ENCODE data around the gene RILPL2.
"Not testable (repeated sequence)": the region's sequence is repeated elsewhere in the genome, so short reads cannot be mapped to it uniquely, and the experiment has no call there.

The RILPL2 gene

DNA sequence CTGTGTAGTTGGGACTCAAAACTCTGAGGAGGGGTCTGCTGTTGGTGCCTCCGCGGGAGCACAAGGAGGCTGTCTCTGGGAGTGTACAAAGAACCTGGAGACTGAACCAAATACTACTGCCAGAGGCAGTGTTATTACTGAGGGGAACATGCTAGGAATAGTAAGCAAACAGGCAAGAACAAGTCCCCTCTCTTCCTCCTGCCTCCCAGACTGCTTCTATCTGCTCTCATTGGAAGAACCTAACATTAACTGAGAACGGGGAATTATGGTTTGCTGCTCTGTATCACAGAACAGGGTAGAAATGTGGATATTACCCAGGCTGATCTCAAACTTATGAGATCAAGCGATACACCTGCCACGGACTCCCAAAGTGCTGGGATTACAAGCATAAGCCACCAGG lies 57.1 kb downstream of the RILPL2 start:
- no peak for DNase-seq (ENCODE audit: low read depth)

DNA sequence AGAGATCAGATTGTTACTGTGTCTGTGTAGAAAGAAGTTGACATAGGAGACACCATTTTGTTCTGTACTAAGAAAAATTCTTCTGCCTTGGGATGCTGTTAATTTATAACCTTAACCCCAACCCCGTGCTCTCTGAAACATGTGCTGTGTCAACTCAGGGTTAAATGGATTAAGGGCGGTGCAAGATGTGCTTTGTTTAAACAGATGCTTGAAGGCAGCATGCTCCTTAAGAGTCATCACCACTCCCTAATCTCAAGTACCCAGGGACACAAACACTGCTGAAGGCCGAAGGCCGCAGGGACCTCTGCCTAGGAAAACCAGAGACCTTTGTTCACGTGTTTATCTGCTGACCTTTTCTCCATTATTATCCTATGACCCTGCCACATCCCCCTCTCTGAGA lies 64.1 kb downstream of the RILPL2 start:
- not testable (repeated sequence) for DNase-seq (ENCODE audit: low read depth)

DNA sequence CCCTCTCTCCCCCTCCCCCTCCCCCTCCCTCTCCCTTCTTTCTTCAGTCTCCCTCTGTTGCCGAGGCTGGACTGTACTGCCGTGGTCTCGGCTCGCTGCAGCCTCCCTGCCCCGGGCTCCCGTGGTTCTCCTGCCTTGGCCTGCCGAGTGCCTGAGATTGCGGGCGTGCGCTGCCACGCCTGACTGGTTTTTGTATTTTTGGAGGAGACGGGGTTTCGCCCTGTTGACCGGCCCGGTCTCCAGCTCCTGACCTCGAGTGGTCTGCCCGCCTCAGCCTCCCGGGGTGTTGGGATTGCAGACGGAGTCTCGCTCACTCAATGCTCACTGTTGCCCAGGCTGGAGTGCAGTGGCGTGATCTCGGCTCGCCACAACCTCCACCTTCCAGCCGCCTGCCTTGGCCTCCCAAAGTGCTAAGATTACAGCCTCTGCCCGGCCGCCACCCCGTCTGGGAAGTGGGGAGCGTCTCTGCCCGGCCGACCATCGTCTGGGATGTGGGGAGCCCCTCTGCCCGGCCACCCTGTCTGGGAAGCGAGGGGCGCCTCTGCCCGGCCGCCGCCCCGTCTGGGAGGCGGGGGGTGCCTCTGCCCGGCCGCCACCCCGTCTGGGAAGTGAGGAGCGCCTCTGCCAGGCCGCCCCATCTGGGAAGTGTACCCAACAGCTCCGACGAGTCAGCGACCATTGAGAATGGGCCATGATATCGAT lies 64.7 kb downstream of the RILPL2 start:
- not testable (repeated sequence) for DNase-seq (ENCODE audit: low read depth)

DNA sequence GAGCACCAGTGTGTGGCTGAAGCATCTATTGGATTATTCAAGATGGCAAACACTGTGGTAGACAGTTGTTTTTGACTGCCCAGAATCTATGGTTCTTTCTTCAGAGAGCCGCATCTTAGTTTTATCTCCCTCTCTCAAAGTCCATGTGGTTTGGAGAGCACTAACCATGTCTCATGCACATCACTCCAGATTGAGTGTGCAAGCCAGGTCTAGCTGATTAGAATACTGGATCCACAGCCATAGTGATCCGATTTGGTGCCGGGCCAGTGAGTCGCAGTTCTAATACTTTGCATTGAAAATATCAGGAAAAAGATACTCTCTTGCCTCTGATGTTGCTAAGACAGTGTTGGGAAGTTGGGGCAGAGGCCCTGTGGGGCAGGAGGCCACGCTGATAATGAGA lies 67.3 kb downstream of the RILPL2 start:
- DNase-seq (ENCODE audit: low read depth), result no peak

DNA sequence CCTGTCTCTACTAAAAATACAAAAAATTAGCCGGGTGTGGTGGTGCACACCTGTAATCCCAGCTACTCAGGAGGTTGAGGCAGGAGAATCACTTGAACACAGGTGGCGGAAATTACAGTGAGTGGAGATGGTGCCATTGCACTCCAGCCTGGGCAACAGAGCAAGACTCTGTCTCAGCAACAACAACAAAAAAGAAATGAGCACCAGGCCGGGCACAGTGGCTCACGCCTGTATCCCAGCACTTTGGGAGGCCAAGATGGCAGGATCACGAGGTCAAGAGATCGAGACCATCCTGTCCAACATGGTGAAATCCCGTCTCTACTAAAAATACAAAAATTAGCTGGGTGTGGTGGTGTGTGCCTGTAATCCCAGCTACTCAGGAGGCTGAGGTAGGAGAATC lies 68.1 kb downstream of the RILPL2 start:
- DNase-seq (ENCODE audit: low read depth), result not testable (repeated sequence)

DNA sequence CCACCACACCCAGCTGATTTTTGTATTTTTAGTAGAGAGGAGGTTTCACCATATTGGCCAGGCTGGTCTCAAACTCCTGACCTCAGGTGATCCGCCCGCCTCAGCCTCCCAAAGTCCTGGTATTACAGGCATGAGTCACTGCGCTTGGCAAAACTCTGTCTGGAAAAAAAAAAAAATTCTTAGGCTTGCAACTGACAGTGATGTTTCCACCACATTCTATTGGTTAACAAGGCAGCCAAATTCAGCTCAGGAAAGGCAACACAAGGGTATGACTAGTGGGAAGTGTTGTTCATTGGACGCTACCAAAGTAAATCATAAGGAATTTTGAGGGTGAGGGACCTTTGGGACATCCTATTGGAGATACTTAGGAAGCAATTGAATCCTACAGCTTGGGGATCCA lies 69.0 kb downstream of the RILPL2 start:
- DNase-seq (ENCODE audit: low read depth), result no peak

All from stimulated activated CD8-positive, alpha-beta memory T cell treated with anti-CD3 and anti-CD28 coated beads, Interleukin-4, amount 100 ng/mL, for 24 hours (primary cell).